ENCODE results near the gene RASEF.

The RASEF gene

GRCh38 chr9:83013867-83014605 lies 48.9 kb downstream of the RASEF start:
- no peak for DNase-seq (ENCODE audit: low spot score)

GRCh38 chr9:83012922-83013838 lies 49.8 kb downstream of the RASEF start:
- no peak for DNase-seq (ENCODE audit: low spot score)

- DNase-seq (ENCODE audit: low spot score), result no peak
Observed at GRCh38 chr9:83012168-83012921, 50.6 kb downstream of the RASEF start.

GRCh38 chr9:83011611-83012010 lies 51.3 kb downstream of the RASEF start:
- no peak for DNase-seq (ENCODE audit: low spot score)

- DNase-seq (ENCODE audit: low spot score), result no peak
Observed at GRCh38 chr9:83007521-83008300, 55.2 kb downstream of the RASEF start.

GRCh38 chr9:83006378-83006777 lies 56.6 kb downstream of the RASEF start:
- no peak for DNase-seq (ENCODE audit: low spot score)

- DNase-seq (ENCODE audit: low spot score), result no peak
Observed at GRCh38 chr9:83005963-83006362, 57.0 kb downstream of the RASEF start.

- DNase-seq (ENCODE audit: low spot score), result no peak
Observed at GRCh38 chr9:83005361-83005760, 57.6 kb downstream of the RASEF start.

- no peak for DNase-seq (ENCODE audit: low spot score)
Observed at GRCh38 chr9:83002329-83002728, 60.6 kb downstream of the RASEF start.

- no peak for DNase-seq (ENCODE audit: low spot score)
Observed at GRCh38 chr9:83000765-83001164, 62.2 kb downstream of the RASEF start.

- DNase-seq (ENCODE audit: low spot score), result no peak
Observed at GRCh38 chr9:82998409-82998808, 64.5 kb downstream of the RASEF start.

- DNase-seq (ENCODE audit: low spot score), result no peak
Observed at GRCh38 chr9:82997476-82998140, 65.3 kb downstream of the RASEF start.

- no peak for DNase-seq (ENCODE audit: low spot score)
Observed at GRCh38 chr9:82996941-82997340, 66.0 kb downstream of the RASEF start.

- no peak for DNase-seq (ENCODE audit: low spot score)
Observed at GRCh38 chr9:82993856-82994605, 68.9 kb downstream of the RASEF start.

- DNase-seq (ENCODE audit: low spot score), result peak; percentile 11
Observed at GRCh38 chr9:82991671-82992070, 71.3 kb downstream of the RASEF start.

GRCh38 chr9:82989929-82990328 lies 73.0 kb downstream of the RASEF start:
- DNase-seq (ENCODE audit: low spot score), result no peak

GRCh38 chr9:82988488-82988887 lies 74.5 kb downstream of the RASEF start:
- DNase-seq (ENCODE audit: low spot score), result no peak

GRCh38 chr9:82987370-82988189 lies 75.4 kb downstream of the RASEF start:
- DNase-seq (ENCODE audit: low spot score), result no peak

- no peak for DNase-seq (ENCODE audit: low spot score)
Observed at GRCh38 chr9:82981552-82981951, 81.4 kb downstream of the RASEF start.
